HCT116 (cell line): ENCODE data around the gene SLC38A8.

ENCODE experiments used
- EGR1 ChIP-seq: IDR thresholded peaks from 2 replicates; pipeline ENCODE4 v1.6.1; 2012; ENCODE audit warnings: low read depth
- EZH2 ChIP-seq: fragments of 200-600 bp; sonication (generic); IDR thresholded peaks from 2 replicates; pipeline ENCODE4 v1.6.1; 2017; ENCODE audit warnings: antibody characterized with exemption, mixed run types
- POLR2A ChIP-seq: IDR thresholded peaks from 2 replicates; pipeline ENCODE4 v1.7.0; 2011; ENCODE audit warnings: borderline replicate concordance; ENCODE audit not compliant: insufficient read depth, insufficient read length; ENCODE audit errors: extremely low read depth
- POLR2AphosphoS5 ChIP-seq: IDR thresholded peaks from 2 replicates; pipeline ENCODE4 v1.6.1; 2011; ENCODE audit warnings: mild to moderate bottlenecking, low read depth, low read length, moderate library complexity
- SRF ChIP-seq: IDR thresholded peaks from 2 replicates; pipeline ENCODE4 v1.6.1; 2012; ENCODE audit warnings: low read depth
- TF ChIP-seq, protein P1 (sequence below), 3 experiments: fragments of 200-600 bp in 1 of 3; sonication (generic) in 1 of 3; IDR thresholded peaks in 2 of 3; conservative IDR thresholded peaks in 1 of 3; 2 replicates each; pipeline ENCODE4 v1.5.1; 2012 to 2017; ENCODE audit warnings: low read depth in 2 of 3, low read length in 2 of 3, antibody characterized with exemption in 1 of 3, borderline replicate concordance in 1 of 3, control low read depth in 1 of 3, mild to moderate bottlenecking in 1 of 3, mixed read lengths in 1 of 3, mixed run types in 1 of 3, moderate library complexity in 1 of 3; ENCODE audit not compliant: insufficient read depth in 1 of 3
- TF ChIP-seq, protein P2 (sequence below): IDR thresholded peaks from 2 replicates; pipeline ENCODE4 v1.6.1; 2012; ENCODE audit warnings: low read depth

DNA sequence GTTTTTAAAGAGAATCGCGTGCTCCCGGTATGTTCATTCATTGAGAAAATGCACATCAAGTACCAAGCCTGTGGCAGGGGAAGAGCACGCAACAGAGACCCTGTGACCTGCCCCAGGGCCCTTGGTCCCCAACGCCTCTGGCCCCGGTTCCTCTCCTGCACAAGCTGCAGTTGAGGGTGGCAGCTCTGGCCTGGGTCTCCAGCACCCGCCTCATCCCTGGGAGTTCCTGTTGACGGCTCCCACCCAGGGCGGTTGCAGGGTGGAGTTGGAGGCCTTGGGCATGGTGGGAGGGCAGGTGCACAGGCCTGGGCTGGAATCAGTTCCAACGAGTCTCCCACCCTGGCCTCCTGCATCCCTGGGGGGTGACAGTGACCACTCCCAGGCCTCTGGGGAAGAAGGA is 69.5 kb downstream of the SLC38A8 start:
- TF ChIP-seq, protein P1, sequence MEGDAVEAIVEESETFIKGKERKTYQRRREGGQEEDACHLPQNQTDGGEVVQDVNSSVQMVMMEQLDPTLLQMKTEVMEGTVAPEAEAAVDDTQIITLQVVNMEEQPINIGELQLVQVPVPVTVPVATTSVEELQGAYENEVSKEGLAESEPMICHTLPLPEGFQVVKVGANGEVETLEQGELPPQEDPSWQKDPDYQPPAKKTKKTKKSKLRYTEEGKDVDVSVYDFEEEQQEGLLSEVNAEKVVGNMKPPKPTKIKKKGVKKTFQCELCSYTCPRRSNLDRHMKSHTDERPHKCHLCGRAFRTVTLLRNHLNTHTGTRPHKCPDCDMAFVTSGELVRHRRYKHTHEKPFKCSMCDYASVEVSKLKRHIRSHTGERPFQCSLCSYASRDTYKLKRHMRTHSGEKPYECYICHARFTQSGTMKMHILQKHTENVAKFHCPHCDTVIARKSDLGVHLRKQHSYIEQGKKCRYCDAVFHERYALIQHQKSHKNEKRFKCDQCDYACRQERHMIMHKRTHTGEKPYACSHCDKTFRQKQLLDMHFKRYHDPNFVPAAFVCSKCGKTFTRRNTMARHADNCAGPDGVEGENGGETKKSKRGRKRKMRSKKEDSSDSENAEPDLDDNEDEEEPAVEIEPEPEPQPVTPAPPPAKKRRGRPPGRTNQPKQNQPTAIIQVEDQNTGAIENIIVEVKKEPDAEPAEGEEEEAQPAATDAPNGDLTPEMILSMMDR (IDR thresholded peaks at IDR 0.05 in 2 of 3, conservative IDR thresholded peaks at IDR 0.05 in 1 of 3; ENCODE audit: borderline replicate concordance in 1 of 3, insufficient read depth in 1 of 3, low read depth in 2 of 3, low read length in 2 of 3) = no peak
- TF ChIP-seq, protein P2, sequence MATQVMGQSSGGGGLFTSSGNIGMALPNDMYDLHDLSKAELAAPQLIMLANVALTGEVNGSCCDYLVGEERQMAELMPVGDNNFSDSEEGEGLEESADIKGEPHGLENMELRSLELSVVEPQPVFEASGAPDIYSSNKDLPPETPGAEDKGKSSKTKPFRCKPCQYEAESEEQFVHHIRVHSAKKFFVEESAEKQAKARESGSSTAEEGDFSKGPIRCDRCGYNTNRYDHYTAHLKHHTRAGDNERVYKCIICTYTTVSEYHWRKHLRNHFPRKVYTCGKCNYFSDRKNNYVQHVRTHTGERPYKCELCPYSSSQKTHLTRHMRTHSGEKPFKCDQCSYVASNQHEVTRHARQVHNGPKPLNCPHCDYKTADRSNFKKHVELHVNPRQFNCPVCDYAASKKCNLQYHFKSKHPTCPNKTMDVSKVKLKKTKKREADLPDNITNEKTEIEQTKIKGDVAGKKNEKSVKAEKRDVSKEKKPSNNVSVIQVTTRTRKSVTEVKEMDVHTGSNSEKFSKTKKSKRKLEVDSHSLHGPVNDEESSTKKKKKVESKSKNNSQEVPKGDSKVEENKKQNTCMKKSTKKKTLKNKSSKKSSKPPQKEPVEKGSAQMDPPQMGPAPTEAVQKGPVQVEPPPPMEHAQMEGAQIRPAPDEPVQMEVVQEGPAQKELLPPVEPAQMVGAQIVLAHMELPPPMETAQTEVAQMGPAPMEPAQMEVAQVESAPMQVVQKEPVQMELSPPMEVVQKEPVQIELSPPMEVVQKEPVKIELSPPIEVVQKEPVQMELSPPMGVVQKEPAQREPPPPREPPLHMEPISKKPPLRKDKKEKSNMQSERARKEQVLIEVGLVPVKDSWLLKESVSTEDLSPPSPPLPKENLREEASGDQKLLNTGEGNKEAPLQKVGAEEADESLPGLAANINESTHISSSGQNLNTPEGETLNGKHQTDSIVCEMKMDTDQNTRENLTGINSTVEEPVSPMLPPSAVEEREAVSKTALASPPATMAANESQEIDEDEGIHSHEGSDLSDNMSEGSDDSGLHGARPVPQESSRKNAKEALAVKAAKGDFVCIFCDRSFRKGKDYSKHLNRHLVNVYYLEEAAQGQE = no peak
- TF ChIP-seq EGR1 (no peak), SRF (no peak), POLR2A (no peak), POLR2AphosphoS5 (no peak), EZH2 (no peak)
